Stimulated activated naive CD4-positive, alpha-beta T cell treated with Interleukin-2 at 50 U/mL for 16 hours (primary cell): ENCODE data around the gene ITPR2.
"Not testable (repeated sequence)": the region's sequence is repeated elsewhere in the genome, so short reads cannot be mapped to it uniquely, and the experiment has no call there.

Experiments
- DNase-seq: peaks from one replicate; lab custom pipeline; 2025; lab: John Stamatoyannopoulos, UW

The ITPR2 gene

DNA sequence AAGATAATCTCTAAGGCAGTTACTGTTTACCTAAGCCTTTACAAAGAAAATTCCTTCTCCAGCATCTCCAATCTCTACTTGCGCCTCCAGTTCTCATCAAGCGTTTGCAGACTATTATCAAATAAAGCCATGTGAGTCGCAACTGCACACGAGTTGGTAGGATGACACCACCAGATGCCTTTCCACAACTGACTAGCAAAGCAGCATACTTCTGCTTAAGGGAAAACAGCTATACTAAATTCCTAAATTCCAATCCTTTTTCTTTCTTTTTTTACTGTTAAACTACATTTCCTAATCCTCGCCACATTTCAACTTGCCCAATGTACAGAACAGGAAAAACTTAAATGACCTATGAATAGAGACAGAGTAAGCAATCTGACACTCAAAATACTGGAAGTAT is 166.7 kb downstream of the ITPR2 start:
- no peak for DNase-seq

DNA sequence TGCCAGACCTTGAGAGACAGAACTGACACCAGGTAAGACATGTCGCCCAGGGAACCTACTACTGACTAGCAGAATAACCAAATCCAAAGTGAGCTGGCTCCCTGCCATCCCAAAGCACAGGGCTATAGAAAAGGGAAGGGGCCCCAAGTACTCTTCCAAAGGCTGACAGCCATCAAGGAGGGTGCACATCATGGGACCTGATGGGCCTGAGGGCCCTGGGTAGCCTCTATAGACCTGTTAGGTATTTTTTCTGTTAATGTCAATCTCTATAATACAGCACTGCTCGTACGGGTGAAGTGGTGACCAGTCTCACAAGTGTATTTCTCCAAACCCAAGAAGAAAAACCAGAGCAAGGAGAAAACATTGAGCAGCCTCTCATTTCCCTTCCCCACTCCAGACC is 171.6 kb downstream of the ITPR2 start:
- no peak for DNase-seq

- DNase-seq: no peak
Observed at GRCh38 chr12:26659930-26660329, 173.1 kb downstream of the ITPR2 start.

GRCh38 chr12:26658991-26659390 is 174.0 kb downstream of the ITPR2 start:
- no peak for DNase-seq

DNA sequence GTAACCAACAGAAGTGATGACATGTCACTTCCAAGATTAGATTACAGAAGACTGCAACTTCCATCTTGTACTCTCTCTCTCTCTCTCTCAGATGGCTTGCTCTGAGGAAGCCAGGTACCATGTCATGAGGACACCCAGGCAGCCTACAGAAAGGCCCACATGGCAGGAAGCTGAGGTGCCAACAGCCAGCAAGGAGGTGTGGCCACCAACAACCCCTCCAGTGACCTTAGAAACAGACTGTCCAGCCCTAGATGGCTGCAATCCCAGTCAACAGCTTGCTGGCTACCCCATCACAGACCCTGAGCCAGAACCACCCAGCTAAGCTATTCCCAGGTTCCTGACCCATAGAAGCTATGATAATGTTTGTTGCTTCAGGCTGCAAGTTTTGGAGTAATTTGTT is 178.4 kb downstream of the ITPR2 start:
- DNase-seq: no peak

- no peak for DNase-seq
Observed at GRCh38 chr12:26651566-26652188, 181.3 kb downstream of the ITPR2 start.

DNA sequence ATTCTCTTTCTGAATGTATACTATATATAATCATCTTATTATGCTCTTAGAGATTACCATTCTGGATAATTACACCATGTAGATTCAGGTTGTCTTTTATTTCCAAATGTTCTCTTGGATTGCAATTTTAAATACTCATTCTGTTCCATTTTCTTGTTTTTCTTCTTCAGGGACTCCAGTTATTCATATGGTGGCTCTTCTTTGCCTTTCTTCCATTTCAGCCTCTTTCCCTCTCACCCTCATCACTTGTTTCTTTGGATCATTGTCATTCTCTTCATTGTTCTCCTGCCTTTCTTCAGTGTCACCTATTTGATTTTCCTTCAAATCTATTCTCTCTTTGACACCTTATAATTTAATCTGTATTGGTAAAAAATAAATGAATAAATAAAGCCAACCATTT is 182.0 kb downstream of the ITPR2 start:
- DNase-seq: no peak

GRCh38 chr12:26648999-26649398 is 184.0 kb downstream of the ITPR2 start:
- no peak for DNase-seq

GRCh38 chr12:26648584-26648983 is 184.4 kb downstream of the ITPR2 start:
- no peak for DNase-seq

DNA sequence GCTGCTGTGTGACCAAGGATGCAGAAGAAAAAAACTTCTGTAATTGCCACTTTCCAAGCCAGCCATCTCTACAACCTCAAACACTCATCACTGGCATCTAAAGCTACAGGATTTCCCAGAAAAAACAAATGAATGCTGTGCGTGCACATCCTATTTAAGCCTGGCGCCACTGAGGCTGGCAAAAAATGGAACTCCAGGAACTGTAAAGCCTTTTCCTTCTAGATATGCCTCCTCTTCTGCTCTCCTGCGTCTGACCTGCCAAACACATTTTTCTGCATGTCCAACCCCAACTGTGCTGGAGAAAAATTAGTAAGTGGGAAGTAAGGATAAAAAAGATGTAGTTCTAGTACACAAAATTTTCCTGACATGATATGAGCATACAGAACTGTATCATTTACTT is 184.9 kb downstream of the ITPR2 start:
- DNase-seq: no peak

- DNase-seq: no peak
Observed at GRCh38 chr12:26647088-26647487, 185.9 kb downstream of the ITPR2 start.

DNA sequence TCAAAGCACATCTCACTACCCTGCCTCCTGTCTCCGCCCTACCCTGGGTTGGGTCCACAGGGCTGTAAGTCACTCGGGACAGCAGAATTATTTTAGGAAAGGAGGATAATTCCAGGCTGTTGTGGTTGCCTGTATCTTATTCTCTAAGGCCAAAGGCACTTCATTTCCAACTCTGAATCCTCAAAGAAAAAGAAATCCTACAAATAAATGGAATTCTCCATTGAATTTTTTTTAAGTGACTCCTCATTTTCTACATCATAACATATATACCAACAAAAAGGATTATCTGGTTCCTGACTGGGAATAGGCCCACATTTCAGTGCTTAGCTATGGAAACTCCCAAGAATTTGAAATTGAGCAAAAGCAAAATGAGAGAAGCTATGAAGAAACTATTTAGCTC is 186.4 kb downstream of the ITPR2 start:
- DNase-seq: no peak

DNA sequence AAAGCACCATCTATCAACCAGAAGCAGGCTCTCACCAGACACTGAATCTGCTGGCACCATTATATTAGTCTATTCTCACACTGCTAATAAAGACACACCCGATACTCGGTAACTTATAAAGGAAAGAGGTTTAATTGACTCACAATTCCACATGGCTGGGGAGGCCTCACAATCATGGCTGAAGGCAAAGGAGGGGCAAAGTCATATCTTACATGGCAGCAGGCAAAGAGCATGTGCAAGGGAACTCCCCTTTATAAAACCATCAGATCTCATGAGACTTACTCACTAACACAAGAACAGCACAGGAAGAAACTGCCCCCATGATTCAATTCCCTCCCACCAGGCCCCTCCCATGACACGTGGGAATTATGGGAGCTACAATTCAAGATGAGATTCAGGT is 188.6 kb downstream of the ITPR2 start:
- DNase-seq: not testable (repeated sequence)

GRCh38 chr12:26643532-26644315 is 189.3 kb downstream of the ITPR2 start:
- no peak for DNase-seq

GRCh38 chr12:26642361-26642760 is 190.6 kb downstream of the ITPR2 start:
- no peak for DNase-seq

- DNase-seq: no peak
Observed at GRCh38 chr12:26636710-26637328, 196.2 kb downstream of the ITPR2 start.

- no peak for DNase-seq
Observed at GRCh38 chr12:26633591-26634210, 199.3 kb downstream of the ITPR2 start.

GRCh38 chr12:26632756-26633155 is 200.2 kb downstream of the ITPR2 start:
- no peak for DNase-seq

- no peak for DNase-seq
Observed at GRCh38 chr12:26631846-26632245, 201.1 kb downstream of the ITPR2 start.

GRCh38 chr12:26630546-26631027 is 202.4 kb downstream of the ITPR2 start:
- DNase-seq: no peak

- DNase-seq: no peak
Observed at GRCh38 chr12:26629864-26630263, 203.1 kb downstream of the ITPR2 start.

DNA sequence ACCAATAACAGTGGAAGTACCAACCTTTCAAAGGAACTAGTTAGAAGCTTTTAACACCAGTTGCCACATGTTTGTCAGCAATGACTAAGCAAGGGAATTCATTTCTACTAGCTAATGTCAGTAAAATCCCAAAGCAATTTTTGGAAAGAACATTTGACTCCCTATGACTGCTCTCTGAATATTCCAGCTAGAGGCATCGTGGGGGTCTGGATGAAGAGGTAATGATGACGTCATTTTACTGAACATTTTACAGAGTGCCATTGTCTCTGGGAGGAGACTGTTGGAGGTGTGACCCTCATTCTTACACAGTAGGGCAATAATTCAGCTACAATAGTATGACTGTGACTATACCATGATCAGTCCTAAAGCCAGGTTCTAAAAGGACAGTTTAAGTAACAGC is 204.8 kb downstream of the ITPR2 start:
- DNase-seq: no peak

DNA sequence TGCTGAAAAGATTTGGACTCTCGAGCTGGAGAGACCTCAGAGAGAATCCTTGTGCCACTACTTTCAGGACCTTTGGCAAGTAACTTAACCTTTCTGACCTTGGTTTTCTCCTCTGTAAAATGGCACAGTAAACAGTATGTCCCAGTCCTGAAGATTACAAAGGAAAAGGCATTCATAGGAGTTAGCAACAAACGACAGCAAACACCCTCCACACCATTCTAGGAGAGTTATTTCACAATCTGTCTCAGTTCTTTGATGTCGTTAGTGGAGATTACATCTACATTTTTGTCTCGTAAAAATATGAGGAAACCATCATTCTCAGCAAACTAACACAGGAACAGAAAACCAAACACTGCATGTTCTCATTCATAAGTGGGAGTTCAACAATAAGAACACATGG is 205.7 kb downstream of the ITPR2 start:
- no peak for DNase-seq
